ENCODE results near the gene FAM117A.

Gene FAM117A

DNA sequence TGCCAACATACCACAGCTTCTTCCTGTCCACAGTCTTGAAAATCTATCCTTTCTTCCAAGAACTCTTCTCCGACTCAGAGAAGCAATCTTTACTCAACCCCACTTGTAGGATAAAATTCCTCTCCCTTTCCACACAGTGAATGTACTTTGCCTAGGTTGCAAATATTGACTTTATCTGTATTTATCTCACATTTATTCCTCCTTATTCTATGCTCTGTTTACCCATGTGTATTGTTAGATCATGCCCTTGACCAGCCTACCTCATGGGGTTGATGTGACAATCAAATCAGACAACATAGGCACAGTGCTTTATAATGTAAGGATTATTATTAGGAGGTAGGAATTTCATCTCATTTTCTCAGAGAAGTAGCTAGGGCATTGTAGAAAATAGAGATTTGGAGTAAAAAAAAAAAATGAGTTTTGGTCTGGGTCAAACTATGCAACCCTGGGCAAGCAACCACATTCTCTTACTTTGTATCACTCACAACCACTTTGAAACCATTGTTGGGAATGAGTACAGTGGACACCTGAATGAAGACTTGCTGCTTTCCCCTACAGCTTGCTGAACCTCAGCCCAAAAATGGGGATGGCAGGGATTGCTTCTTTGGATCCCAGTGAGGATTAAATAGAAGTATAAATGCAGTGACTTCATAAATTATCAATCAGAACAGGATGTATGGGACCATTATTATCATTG, 47.1 kb downstream of the FAM117A start:
- no peaks in the 10 kb centered on the region for H3K9me3 Mint-ChIP-seq
- H3K4me3 Mint-ChIP-seq: no peak overlapping the region
- peak overlapping the region; percentile 91 for H3K27ac Mint-ChIP-seq
- H3K4me1 Mint-ChIP-seq (ENCODE audit: low read depth): peaks cover 45% of the 10 kb centered on the region
- DNase-seq: no peak
- H3K36me3 Mint-ChIP-seq (ENCODE audit: low read depth): peaks cover 86% of the 10 kb centered on the region
- H3K27me3 Mint-ChIP-seq: no peaks in the 10 kb centered on the region

DNA sequence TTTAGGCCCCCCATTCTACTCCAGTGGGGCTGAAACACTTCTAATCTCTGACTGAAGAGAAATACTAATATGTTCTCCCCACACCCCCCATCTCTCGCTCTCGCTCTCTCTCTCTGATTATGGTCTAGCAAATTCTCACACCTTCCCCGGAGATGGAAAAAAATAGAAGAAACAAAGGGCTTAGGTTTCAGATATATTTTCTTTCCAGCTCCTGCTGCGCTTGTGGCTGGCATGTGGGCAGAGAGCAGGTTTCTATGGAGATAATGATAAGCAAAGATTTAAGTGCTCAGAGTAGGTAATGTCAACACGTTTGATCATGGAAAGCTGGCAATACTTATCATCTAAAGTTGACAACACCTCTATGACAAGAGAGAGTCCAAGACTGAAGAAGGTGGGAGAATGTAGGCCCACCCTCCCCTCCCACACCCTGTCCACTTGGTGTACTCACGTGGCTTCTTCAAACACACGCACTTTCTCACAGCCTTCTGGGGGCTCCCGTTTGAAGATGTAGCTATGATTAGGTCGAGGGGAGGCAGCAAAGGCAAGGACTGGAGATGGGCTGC, 48.1 kb downstream of the FAM117A start:
- Mint-ChIP-seq H3K4me3 (peak overlapping the region; percentile 41), H3K27me3 (no peaks in the 10 kb centered on the region), H3K4me1 (ENCODE audit: low read depth) (peaks cover 45% of the 10 kb centered on the region), H3K9me3 (no peaks in the 10 kb centered on the region), H3K27ac (peak overlapping the region; percentile 91), H3K36me3 (ENCODE audit: low read depth) (peaks cover 85% of the 10 kb centered on the region)
- DNase-seq: peak; percentile 50

- Mint-ChIP-seq H3K4me3 (peak overlapping the region; percentile 41), H3K36me3 (ENCODE audit: low read depth) (peaks cover 87% of the 10 kb centered on the region), H3K9me3 (no peaks in the 10 kb centered on the region), H3K4me1 (ENCODE audit: low read depth) (peaks cover 45% of the 10 kb centered on the region), H3K27ac (peak overlapping the region; percentile 91), H3K27me3 (no peaks in the 10 kb centered on the region)
- no peak for DNase-seq
These were observed 48.7 kb downstream of the FAM117A start for GRCh38 chr17:49715216-49715615.

- Mint-ChIP-seq H3K9me3 (no peaks in the 10 kb centered on the region), H3K27ac (peak overlapping the region; percentile 97), H3K27me3 (no peaks in the 10 kb centered on the region), H3K4me3 (peak overlapping the region; percentile 91), H3K36me3 (ENCODE audit: low read depth) (peaks cover 67% of the 10 kb centered on the region), H3K4me1 (ENCODE audit: low read depth) (peaks cover 52% of the 10 kb centered on the region)
- peak; percentile 37 for DNase-seq
These were observed 55.3 kb downstream of the FAM117A start for GRCh38 chr17:49708515-49709183.

GRCh38 chr17:49707608-49708514, 56.1 kb downstream of the FAM117A start, which contains the start of gene SLC35B1:
TSS of gene SLC35B1 (minus strand) at chr17:49707964. CDS start at chr17:49707833, 131 bp downstream.
- Mint-ChIP-seq H3K9me3 (no peaks in the 10 kb centered on the region), H3K36me3 (ENCODE audit: low read depth) (peaks cover 72% of the 10 kb centered on the region)

DNA sequence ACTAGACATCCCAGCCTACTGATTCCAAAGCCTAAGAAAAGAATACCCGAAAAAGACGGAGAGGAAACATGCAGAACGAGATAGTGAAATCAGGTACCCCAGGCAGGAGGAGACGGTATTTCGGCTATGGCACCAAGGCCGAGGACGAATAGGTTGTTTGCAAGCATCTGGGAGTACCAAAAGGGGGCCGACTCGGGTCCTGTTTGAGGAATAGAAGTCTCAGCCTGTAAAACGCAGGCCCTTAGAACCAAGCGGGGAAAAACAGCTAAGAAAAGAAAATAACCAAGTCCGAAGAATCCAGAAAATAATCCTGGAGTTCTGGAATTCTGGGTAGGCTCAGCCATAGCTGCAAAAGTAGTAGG, 56.7 kb downstream of the FAM117A start:
- Mint-ChIP-seq H3K27ac (peak overlapping the region; percentile 97), H3K4me1 (ENCODE audit: low read depth) (peaks cover 50% of the 10 kb centered on the region), H3K4me3 (peak overlapping the region; percentile 91), H3K36me3 (ENCODE audit: low read depth) (peaks cover 70% of the 10 kb centered on the region), H3K27me3 (no peaks in the 10 kb centered on the region), H3K9me3 (no peaks in the 10 kb centered on the region)
- DNase-seq: peak; percentile 40

More at GRCh38 chr17:49707608-49708514, 56.1 kb downstream of the FAM117A start, which contains the start of gene SLC35B1:
- Mint-ChIP-seq H3K27me3 (no peaks in the 10 kb centered on the region), H3K27ac (peak within 1 kb of the TSS; percentile 97), H3K4me1 (ENCODE audit: low read depth) (peaks cover 50% of the 10 kb centered on the region), H3K4me3 (peak within 1 kb of the TSS; percentile 91)
- peak; percentile 97 for DNase-seq

DNA sequence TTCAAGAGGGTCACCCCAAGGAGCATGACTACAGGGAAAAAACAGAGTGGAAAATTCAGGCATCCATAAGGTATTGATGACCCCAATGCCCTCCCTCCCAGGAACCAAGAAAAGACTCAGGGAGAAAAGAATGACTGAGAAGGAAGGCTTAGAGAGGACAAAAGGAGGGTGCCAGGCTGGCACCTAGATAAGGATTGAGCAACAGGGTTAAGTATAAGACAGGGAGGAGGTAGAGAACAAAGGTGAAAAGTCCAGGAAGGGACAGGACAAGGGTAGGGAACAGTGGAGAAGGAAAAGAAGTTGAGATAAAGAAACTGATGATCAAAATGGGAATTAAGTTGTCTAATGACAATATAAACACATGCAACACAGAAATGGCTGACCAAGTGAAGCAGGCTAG, 58.7 kb downstream of the FAM117A start:
- peak overlapping the region; percentile 97 for H3K27ac Mint-ChIP-seq
- DNase-seq: no peak
- H3K4me1 Mint-ChIP-seq (ENCODE audit: low read depth): peaks cover 51% of the 10 kb centered on the region
- H3K4me3 Mint-ChIP-seq: no peak overlapping the region
- peaks cover 73% of the 10 kb centered on the region for H3K36me3 Mint-ChIP-seq (ENCODE audit: low read depth)
- H3K27me3 Mint-ChIP-seq: no peaks in the 10 kb centered on the region
- no peaks in the 10 kb centered on the region for H3K9me3 Mint-ChIP-seq

- Mint-ChIP-seq H3K9me3 (no peaks in the 10 kb centered on the region), H3K27ac (peak overlapping the region; percentile 79), H3K27me3 (no peaks in the 10 kb centered on the region), H3K4me3 (no peak overlapping the region), H3K4me1 (ENCODE audit: low read depth) (peaks cover 38% of the 10 kb centered on the region), H3K36me3 (ENCODE audit: low read depth) (peaks cover 81% of the 10 kb centered on the region)
- DNase-seq: no peak
These were observed 60.2 kb downstream of the FAM117A start for GRCh38 chr17:49703557-49704277.

- H3K4me1 Mint-ChIP-seq (ENCODE audit: low read depth): peaks cover 28% of the 10 kb centered on the region
- H3K27ac Mint-ChIP-seq: peak overlapping the region; percentile 67
- no peaks in the 10 kb centered on the region for H3K27me3 Mint-ChIP-seq
- no peak overlapping the region for H3K4me3 Mint-ChIP-seq
- peaks cover 66% of the 10 kb centered on the region for H3K36me3 Mint-ChIP-seq (ENCODE audit: low read depth)
- no peak for DNase-seq
- no peaks in the 10 kb centered on the region for H3K9me3 Mint-ChIP-seq
These were observed 63.0 kb downstream of the FAM117A start for GRCh38 chr17:49700960-49701359.

DNA sequence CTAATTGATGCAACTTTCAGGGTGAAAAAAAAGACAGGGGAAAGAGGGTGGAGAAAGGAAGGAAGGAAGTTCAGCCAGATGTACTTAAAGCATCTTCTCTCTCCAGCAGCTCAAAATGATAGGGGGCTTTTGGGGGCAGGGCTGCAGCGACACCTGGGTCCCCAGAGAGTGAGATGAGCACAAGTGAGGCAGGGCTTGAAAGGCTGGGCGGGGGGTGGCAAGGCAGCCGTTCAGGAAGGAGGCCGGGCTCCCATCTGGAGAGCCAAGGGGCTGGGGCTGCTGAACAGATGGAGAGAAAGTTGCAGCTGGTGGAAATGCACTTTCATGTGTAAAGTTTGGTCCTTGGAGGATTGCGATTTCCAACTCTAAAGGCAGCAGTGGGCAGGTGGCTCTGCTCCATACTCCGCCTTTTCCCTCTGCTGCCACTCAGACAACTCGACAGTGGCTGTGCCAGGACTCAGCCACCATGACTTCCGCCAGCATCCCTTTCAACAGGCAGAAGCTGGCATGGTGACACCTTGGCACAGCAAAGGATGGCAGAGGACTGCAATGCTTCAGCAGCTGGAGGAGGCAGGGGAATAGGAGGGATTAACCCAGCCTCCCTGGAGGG, 63.9 kb downstream of the FAM117A start:
- no peak overlapping the region for H3K4me3 Mint-ChIP-seq
- H3K27ac Mint-ChIP-seq: peak overlapping the region; percentile 67
- H3K9me3 Mint-ChIP-seq: no peaks in the 10 kb centered on the region

DNA sequence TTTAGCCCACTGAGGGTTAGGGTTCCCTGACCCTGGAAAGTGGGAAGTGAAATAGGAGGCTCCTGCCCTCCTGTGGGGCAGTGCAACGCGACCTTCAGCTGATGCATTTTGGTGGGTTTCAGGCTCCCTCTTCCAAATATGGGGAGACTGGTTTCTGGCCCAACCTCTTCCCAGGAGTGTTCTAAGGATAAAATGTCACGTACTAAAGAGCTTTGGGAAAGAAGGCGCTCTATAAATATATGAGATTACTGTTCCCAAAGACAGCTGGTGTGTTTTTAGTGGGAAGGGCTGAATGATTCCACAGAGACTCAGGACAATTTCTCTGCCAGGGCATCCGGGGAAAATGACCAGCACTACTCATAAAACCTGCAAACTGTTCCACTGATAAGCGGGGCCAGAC, 65.9 kb downstream of the FAM117A start:
- peaks cover 26% of the 10 kb centered on the region for H3K4me1 Mint-ChIP-seq (ENCODE audit: low read depth)
- H3K4me3 Mint-ChIP-seq: no peak overlapping the region
- no peak for DNase-seq
- H3K27me3 Mint-ChIP-seq: no peaks in the 10 kb centered on the region
- H3K9me3 Mint-ChIP-seq: no peaks in the 10 kb centered on the region
- H3K36me3 Mint-ChIP-seq (ENCODE audit: low read depth): peaks cover 37% of the 10 kb centered on the region
- no peak overlapping the region for H3K27ac Mint-ChIP-seq

More for the DNA sequence above, 63.9 kb downstream of the FAM117A start:
- peaks cover 57% of the 10 kb centered on the region for H3K36me3 Mint-ChIP-seq (ENCODE audit: low read depth)
- H3K4me1 Mint-ChIP-seq (ENCODE audit: low read depth): peaks cover 28% of the 10 kb centered on the region
- H3K27me3 Mint-ChIP-seq: no peaks in the 10 kb centered on the region
- no peak for DNase-seq

GRCh38 chr17:49696233-49696761, 67.6 kb downstream of the FAM117A start:
- peak; percentile 70 for DNase-seq
- Mint-ChIP-seq H3K27ac (peak overlapping the region; percentile 89), H3K27me3 (no peaks in the 10 kb centered on the region), H3K4me1 (ENCODE audit: low read depth) (peaks cover 35% of the 10 kb centered on the region), H3K9me3 (no peaks in the 10 kb centered on the region), H3K4me3 (peak overlapping the region; percentile 21), H3K36me3 (ENCODE audit: low read depth) (peaks cover 26% of the 10 kb centered on the region)

DNA sequence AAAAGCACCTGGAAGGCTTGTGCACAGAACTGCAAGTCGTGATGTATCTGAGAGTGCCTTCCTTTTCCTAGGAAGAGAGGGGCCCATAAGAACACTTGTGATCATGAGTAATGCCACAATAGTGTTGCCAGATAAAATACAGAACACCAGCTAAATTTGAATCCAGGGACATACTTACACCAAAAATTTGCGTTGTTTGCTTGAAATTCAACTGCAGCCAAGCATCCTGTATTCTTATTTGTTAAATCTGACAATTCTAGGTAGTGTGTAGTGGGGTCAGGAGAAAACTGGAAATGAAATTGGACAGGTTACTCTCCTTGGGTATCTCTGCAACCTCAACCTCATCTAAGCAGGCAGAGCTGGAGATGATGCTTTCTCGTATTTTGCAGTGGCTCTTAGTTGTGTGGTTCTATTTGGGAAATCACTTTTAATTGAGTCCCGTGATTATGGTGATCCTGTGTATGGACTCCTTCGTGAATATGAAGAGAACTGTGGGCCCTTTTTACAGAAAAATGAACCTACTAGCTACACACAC, 68.2 kb downstream of the FAM117A start:
- Mint-ChIP-seq H3K27ac (peak overlapping the region; percentile 89), H3K4me1 (ENCODE audit: low read depth) (peaks cover 38% of the 10 kb centered on the region), H3K9me3 (no peaks in the 10 kb centered on the region), H3K27me3 (no peaks in the 10 kb centered on the region), H3K4me3 (peak overlapping the region; percentile 23), H3K36me3 (ENCODE audit: low read depth) (peaks cover 20% of the 10 kb centered on the region)
- no peak for DNase-seq
